Keratinocyte (primary cell): ENCODE results near the gene SLIT3. TPM values are rescaled to one million over a fixed set of nuclear protein-coding genes. Genes with fewer than 3 reads are reported as not detected.

Experiments used
- DNase-seq: peaks from one replicate; pipeline ENCODE4 v3.0.0-alpha.2; 2011; ENCODE audit warnings: low read depth, missing footprints, low spot score
- FAIRE-seq: peaks from 2 replicates; lab custom pipeline; 2011; peaks lifted over from hg19 to GRCh38; lab: Jason Lieb, UNC
- H2AFZ ChIP-seq: 2 replicates; pipeline ENCODE4 v1.6.0; 2012; ENCODE audit warnings: low read length, control low read depth, inconsistent platforms; ENCODE audit not compliant: control insufficient read depth
- H3K27ac ChIP-seq: 2 replicates; pipeline ENCODE4 v1.5.1; 2011; ENCODE audit warnings: low read length; ENCODE audit not compliant: control insufficient read depth, insufficient read depth
- H3K27me3 ChIP-seq: 3 replicates; pipeline ENCODE4 v1.6.0; 2011; ENCODE audit warnings: low read length; ENCODE audit not compliant: control insufficient read depth, insufficient read depth; ENCODE audit errors: extremely low read depth
- H3K36me3 ChIP-seq, 2 experiments: 2 replicates in 1 of 2; 3 replicates in 1 of 2; pipeline ENCODE4 v1.5.1; 2011; ENCODE audit warnings: low read length in 2 of 2, mild to moderate bottlenecking in 1 of 2; ENCODE audit not compliant: control insufficient read depth in 2 of 2, insufficient read depth in 2 of 2; ENCODE audit errors: extremely low read depth in 1 of 2
- H3K4me1 ChIP-seq: 3 replicates; pipeline ENCODE4 v1.5.1; 2011; ENCODE audit warnings: low read length; ENCODE audit not compliant: control insufficient read depth, insufficient read depth; ENCODE audit errors: extremely low read depth
- H3K4me2 ChIP-seq: 3 replicates; pipeline ENCODE4 v1.6.0; 2011; ENCODE audit warnings: low read depth, low read length; ENCODE audit not compliant: control insufficient read depth, insufficient read depth; ENCODE audit errors: extremely low read depth
- H3K4me3 ChIP-seq, 3 experiments: fragments of 200-600 bp in 1 of 3; sonication (generic) in 1 of 3; 2 replicates in 2 of 3; 3 replicates in 1 of 3; pipeline ENCODE4 v1.5.1; 2011 to 2016; ENCODE audit warnings: low read length in 3 of 3, mild to moderate bottlenecking in 3 of 3, control low read depth in 2 of 3, inconsistent platforms in 1 of 3, low read depth in 1 of 3, mixed read lengths in 1 of 3, mixed run types in 1 of 3, moderate library complexity in 1 of 3; ENCODE audit not compliant: control insufficient read depth in 2 of 3, insufficient read depth in 2 of 3; ENCODE audit errors: extremely low read depth in 1 of 3
- H3K79me2 ChIP-seq: 2 replicates; pipeline ENCODE4 v1.6.0; 2012; ENCODE audit warnings: low read length; ENCODE audit not compliant: control insufficient read depth, insufficient read depth
- H3K9ac ChIP-seq: 3 replicates; pipeline ENCODE4 v1.6.0; 2011; ENCODE audit warnings: low read length; ENCODE audit not compliant: control insufficient read depth, insufficient read depth; ENCODE audit errors: extremely low read depth
- H3K9me1 ChIP-seq: 3 replicates; pipeline ENCODE4 v1.6.0; 2011; ENCODE audit warnings: low read length; ENCODE audit not compliant: control insufficient read depth, insufficient read depth; ENCODE audit errors: extremely low read depth
- H3K9me3 ChIP-seq: 2 replicates; pipeline ENCODE4 v1.5.1; 2012; ENCODE audit warnings: low read depth, low read length; ENCODE audit not compliant: control insufficient read depth
- H4K20me1 ChIP-seq: 3 replicates; pipeline ENCODE4 v1.6.0; 2011; ENCODE audit warnings: low read length; ENCODE audit not compliant: control insufficient read depth, insufficient read depth; ENCODE audit errors: extremely low read depth
- EZH2 ChIP-seq: IDR thresholded peaks from one replicate; pipeline ENCODE4 v1.6.1; 2012; ENCODE audit warnings: inconsistent platforms, mild to moderate bottlenecking, low read length, moderate library complexity
- dilution Hi-C: fragments of 300-500 bp; cut with MboI; formaldehyde crosslinking; loops from one replicate; pipeline ENCODE4 v1.7.0; 2020; ENCODE audit warnings: low sequenced_read_pairs; ENCODE audit not compliant: extremely low pct_ligation_motif_present
- polyA plus RNA-seq, 5 experiments: library from polyadenylated mRNA; depleted of rRNA in 3 of 5; stranded (reverse) in 3 of 5; stranded (forward) in 1 of 5; unstranded in 1 of 5; fragments of >200 nt; gene quantifications; 1 replicate in 1 of 5; 2 replicates in 3 of 5; 3 replicates in 1 of 5; pipeline versions ENCODE4 v1.2.1 to v1.2.3, GENCODE V29; 2011 to 2012; ENCODE audit warnings: missing spikeins in 2 of 5, low read depth in 1 of 5, low replicate concordance in 1 of 5
- TF ChIP-seq, protein P1 (sequence below), 3 experiments: IDR thresholded peaks in 1 of 3; conservative IDR thresholded peaks in 1 of 3; optimal IDR thresholded peaks in 1 of 3; 2 replicates in 2 of 3; 3 replicates in 1 of 3; pipeline versions ENCODE3 to v1.5.1; 2011; ENCODE audit warnings: low read length in 3 of 3, mild to moderate bottlenecking in 3 of 3, moderate library complexity in 2 of 3, control low read depth in 1 of 3, inconsistent platforms in 1 of 3; ENCODE audit not compliant: insufficient read depth in 2 of 3; ENCODE audit errors: extremely low read depth in 1 of 3

The SLIT3 gene
- polyA plus RNA-seq, 1 donor (not counting 4 experiments of a cell fraction or from before 2014, with no cell fraction given), result 2.4 TPM

DNA sequence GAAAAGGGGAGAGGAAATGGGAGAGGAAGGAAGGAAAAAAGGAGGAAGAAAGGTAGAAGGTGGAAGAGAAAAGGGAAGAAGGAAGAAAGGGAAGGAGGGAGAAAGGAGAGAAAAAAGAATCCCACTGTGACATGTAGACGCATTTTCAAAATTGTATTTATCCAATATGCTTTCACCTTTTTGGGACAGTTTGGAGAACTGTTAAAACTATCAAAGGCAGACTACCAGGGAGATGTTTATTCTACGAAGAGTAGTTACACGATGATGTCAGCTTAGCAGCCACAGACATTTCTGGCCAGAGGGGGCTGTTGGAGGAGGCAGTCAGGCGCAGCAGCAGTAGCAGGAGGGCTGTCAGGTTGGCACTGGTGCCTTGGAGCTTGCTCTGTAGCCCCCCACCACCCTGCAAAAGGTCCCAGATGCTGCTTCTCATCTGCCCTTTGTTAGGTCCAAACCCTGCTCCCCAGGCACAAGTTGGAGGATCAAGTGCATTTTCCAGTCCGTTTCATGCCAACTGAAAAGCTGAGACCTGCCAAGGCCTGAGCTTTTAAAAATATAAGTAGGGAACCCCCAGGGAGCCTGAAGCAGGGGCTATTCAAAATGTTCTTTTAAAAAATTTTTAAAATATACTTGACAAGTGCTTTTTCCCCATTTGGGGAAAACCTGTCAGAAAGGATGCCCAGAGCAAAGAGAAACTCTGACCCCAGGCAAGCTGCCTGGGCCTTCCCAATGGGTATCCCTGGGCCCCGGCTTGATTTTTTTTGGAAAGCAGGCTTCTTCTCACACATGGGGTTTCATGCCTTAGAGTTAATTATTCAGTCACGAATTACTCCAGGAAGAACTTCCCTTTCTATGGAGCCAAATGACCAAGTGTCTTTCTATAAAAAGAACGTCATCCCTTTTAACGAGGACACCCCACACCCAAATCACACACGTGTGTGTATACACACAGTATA, 203.3 kb downstream of the SLIT3 start:
- no peaks in the 10 kb centered on the region for H3K9me1 ChIP-seq
- no peaks in the 10 kb centered on the region for H3K36me3 ChIP-seq
- no peak overlapping the region for H3K4me2 ChIP-seq
- FAIRE-seq (no peak), DNase-seq (no peak)
- H2AFZ ChIP-seq, result no peak overlapping the region
- dilution Hi-C loops, result no loop called here
- H4K20me1 ChIP-seq, result no peaks in the 10 kb centered on the region
- no peaks in the 10 kb centered on the region for H3K27me3 ChIP-seq
- peaks cover 2% of the 10 kb centered on the region for H3K4me1 ChIP-seq
- H3K4me3 ChIP-seq, result no peak overlapping the region
- no peak for TF ChIP-seq EZH2
- TF ChIP-seq, protein P1, sequence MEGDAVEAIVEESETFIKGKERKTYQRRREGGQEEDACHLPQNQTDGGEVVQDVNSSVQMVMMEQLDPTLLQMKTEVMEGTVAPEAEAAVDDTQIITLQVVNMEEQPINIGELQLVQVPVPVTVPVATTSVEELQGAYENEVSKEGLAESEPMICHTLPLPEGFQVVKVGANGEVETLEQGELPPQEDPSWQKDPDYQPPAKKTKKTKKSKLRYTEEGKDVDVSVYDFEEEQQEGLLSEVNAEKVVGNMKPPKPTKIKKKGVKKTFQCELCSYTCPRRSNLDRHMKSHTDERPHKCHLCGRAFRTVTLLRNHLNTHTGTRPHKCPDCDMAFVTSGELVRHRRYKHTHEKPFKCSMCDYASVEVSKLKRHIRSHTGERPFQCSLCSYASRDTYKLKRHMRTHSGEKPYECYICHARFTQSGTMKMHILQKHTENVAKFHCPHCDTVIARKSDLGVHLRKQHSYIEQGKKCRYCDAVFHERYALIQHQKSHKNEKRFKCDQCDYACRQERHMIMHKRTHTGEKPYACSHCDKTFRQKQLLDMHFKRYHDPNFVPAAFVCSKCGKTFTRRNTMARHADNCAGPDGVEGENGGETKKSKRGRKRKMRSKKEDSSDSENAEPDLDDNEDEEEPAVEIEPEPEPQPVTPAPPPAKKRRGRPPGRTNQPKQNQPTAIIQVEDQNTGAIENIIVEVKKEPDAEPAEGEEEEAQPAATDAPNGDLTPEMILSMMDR (optimal IDR thresholded peaks at IDR 0.05 in 1 of 3, IDR thresholded peaks at IDR 0.05 in 1 of 3, conservative IDR thresholded peaks at IDR 0.05 in 1 of 3; ENCODE audit: extremely low read depth in 1 of 3, insufficient read depth in 2 of 3, low read length in 3 of 3), result no peak
- no peak overlapping the region for H3K9ac ChIP-seq
- H3K27ac ChIP-seq, result no peak overlapping the region
- H3K9me3 ChIP-seq, result no peaks in the 10 kb centered on the region
- no peaks in the 10 kb centered on the region for H3K79me2 ChIP-seq

DNA sequence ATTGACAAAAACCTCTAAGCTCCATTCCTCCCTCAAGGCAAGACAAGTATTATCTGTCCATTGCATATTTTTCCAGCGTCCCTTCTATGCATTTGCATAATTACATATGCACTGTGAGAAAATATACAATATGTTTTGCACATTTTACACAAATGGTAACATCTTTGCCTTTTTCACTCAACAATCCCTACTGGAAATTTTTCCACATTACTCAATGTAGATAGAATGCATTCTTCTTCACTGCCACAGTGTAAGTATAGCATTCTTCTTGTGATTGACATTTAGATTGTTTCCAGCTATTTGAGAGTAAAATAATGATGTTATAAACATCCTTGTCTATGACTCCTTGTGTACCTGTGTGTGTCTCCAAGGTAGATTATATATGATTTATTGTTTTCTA, 205.0 kb downstream of the SLIT3 start:
- H2AFZ ChIP-seq, result no peak overlapping the region
- H3K27me3 ChIP-seq, result no peaks in the 10 kb centered on the region
- DNase-seq (no peak), FAIRE-seq (no peak)
- no peaks in the 10 kb centered on the region for H3K36me3 ChIP-seq
- H3K27ac ChIP-seq, result no peak overlapping the region
- no peaks in the 10 kb centered on the region for H3K9me3 ChIP-seq
- no peak overlapping the region for H3K4me2 ChIP-seq
- H4K20me1 ChIP-seq, result no peaks in the 10 kb centered on the region
- no peak for TF ChIP-seq EZH2
- TF ChIP-seq, protein P1 (optimal IDR thresholded peaks at IDR 0.05 in 1 of 3, IDR thresholded peaks at IDR 0.05 in 1 of 3, conservative IDR thresholded peaks at IDR 0.05 in 1 of 3; ENCODE audit: extremely low read depth in 1 of 3, insufficient read depth in 2 of 3, low read length in 3 of 3), result no peak
- peaks cover 2% of the 10 kb centered on the region for H3K4me1 ChIP-seq
- no peaks in the 10 kb centered on the region for H3K9me1 ChIP-seq
- no peak overlapping the region for H3K4me3 ChIP-seq
- no peaks in the 10 kb centered on the region for H3K79me2 ChIP-seq
- no peak overlapping the region for H3K9ac ChIP-seq
- dilution Hi-C loops, result no loop called here
